ENCODE results near the gene CYP27B1.
A peak's percentile ranks its signal among the peaks of the same experiment; 100 is the strongest.

The CYP27B1 gene

DNA sequence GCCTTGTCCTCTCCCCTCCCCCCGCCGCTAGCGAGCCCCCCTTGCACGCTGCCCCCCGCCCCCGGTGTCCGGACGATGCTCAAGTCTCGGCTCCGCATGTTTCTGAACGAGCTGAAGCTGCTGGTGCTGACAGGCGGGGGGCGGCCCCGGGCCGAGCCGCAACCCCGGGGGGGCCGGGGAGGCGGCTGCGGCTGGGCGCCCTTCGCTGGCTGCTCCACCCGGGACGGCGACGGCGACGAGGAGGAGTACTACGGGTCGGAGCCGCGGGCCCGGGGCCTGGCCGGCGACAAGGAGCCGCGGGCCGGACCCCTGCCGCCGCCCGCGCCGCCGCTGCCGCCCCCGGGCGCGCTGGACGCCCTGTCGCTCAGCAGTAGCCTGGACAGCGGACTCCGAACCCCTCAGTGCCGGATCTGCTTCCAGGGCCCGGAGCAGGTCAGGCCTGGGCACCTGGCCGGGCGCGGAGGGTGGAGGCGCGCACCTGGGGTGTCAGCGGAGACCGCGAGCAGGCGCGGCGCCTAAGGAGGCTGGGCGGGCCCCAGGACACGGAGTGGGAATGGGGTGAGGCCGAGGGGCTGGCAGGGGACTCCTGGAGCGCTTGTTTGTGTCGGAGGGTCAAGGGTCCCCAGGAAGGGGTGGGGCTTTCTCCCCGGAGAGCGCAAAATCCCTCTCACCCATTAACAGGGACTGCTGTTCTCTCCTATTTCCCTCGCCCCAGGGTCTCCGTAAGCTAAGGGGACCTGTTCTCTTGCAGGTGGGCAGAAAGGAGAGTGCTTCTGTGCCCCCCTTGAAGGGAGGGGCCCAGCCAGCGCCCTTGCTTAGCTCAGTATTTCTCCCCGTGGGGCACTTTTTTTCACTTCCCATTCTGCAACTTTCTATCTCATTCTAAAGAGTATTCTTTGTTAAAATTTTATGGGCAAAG, 11.2 kb downstream of the CYP27B1 start:
- H3K4me3 ChIP-seq (ENCODE audit: low read length), result peak overlapping the region; percentile 67
- peaks cover 17% of the 10 kb centered on the region for H3K4me1 ChIP-seq (ENCODE audit: control insufficient read depth, insufficient read depth, low read length)
- H3K36me3 ChIP-seq (ENCODE audit: control insufficient read depth, insufficient read depth, low read length, severe bottlenecking), result peaks cover 2% of the 10 kb centered on the region
- DNase-seq (ENCODE audit: low read depth), result peak; percentile 53
- peaks cover 11% of the 10 kb centered on the region for H3K27me3 ChIP-seq (replicated peaks; ENCODE audit: control insufficient read depth, insufficient read depth, low read length)
- no peak overlapping the region for H3K9ac ChIP-seq (ENCODE audit: low read length)
- H3K9me3 ChIP-seq (ENCODE audit: control insufficient read depth, low read length), result no peaks in the 10 kb centered on the region

DNA sequence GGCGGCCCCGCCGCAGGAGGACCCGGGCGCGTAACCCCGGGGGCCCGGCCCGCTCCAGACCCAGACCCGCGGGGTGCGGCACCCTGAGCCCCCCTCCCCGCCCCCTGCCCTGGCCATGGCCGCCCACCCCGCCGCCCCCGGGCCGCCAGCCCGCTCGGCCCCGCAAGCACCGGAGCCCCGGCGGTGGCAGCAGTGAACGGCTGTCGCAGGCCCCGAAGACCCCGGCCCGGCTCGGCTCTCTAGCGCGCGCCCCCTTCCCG, 11.8 kb downstream of the CYP27B1 start:
- peaks cover 20% of the 10 kb centered on the region for H3K4me1 ChIP-seq (ENCODE audit: control insufficient read depth, insufficient read depth, low read length)
- H3K9ac ChIP-seq (ENCODE audit: low read length), result no peak overlapping the region
- H3K36me3 ChIP-seq (ENCODE audit: control insufficient read depth, insufficient read depth, low read length, severe bottlenecking), result peaks cover 8% of the 10 kb centered on the region
- no peak overlapping the region for H3K4me3 ChIP-seq (ENCODE audit: low read length)
- DNase-seq (ENCODE audit: low read depth), result no peak
- no peaks in the 10 kb centered on the region for H3K9me3 ChIP-seq (ENCODE audit: control insufficient read depth, low read length)
- peaks cover 11% of the 10 kb centered on the region for H3K27me3 ChIP-seq (replicated peaks; ENCODE audit: control insufficient read depth, insufficient read depth, low read length)

DNA sequence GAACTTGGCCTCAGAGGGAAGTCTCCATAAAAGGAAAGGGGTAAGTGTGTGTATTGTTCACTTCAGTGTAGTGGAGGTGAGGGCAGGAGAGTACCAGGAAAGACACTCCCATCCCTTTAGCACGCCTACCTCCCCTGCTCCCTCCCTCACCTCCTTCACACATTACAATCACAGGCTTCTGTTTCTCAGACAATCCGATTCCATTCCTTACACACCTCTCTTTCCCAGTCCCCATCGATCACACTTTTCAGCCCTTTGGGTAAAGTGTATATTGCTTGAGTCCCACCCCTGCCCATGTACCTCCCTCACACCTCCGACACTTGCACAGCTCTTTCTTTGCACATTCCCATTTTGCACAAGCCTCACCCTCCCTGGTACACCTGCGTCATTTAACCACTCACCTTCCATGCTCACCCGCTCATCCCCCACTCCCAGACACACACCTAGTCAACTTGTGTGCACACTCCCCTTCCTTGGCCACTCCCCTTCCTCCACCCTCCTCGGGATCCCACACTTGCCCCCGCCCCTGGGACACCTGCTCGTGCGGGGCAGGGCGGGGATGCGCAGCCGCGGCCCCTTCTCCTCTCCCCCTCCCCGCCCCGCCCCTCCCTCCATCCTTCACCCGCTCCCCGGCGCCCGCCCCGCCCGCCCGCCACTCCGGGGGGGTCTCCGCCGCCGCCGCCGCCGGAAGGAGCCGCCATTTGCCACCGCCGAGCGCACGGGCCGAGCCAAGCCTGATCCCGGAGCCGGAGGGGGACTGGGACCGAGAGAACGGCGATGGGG, 12.3 kb downstream of the CYP27B1 start, which contains the start of gene MARCHF9:
MARCHF9 (plus strand) TSS at position 693 of the 783 bp plus-strand sequence. CDS start 426 bp downstream, outside the sequence.
- Histone ChIP-seq H3K9ac (ENCODE audit: low read length) (no peak within 1 kb of the TSS), H3K4me1 (ENCODE audit: control insufficient read depth, insufficient read depth, low read length) (peaks cover 20% of the 10 kb centered on the region), H3K4me3 (ENCODE audit: low read length) (peak within 1 kb of the TSS; percentile 69), H3K27me3 (replicated peaks; ENCODE audit: control insufficient read depth, insufficient read depth, low read length) (peaks cover 11% of the 10 kb centered on the region), H3K36me3 (ENCODE audit: control insufficient read depth, insufficient read depth, low read length, severe bottlenecking) (peaks cover 10% of the 10 kb centered on the region), H3K9me3 (ENCODE audit: control insufficient read depth, low read length) (no peaks in the 10 kb centered on the region)
- DNase-seq (ENCODE audit: low read depth), result peak; percentile 47

DNA sequence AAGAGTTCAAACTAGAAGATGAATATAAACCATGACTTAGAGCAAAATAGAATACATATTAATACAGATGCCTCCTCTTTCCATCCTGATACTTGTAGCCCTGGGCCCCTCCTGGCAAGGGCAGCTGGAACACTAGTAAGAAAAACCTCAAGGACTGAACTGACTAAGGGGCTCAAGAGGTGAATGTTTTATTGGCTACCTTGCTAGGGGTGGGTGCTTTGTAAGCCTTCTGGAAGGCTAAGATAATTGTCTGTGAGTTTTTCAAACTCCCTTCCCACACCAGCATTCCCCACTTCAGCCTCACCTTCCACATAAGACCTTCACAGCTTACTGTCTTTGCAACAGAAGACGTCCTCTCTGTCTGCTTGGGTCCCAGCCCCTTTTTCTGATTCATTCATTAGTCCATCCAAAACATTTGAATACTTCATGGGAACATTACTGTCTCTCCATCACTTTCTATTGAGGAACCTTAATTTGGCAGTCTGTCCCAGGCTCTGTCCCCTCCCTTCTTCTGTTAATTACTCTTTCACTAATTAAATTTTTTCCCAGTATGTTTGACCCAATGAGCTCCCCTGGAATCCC, 13.0 kb downstream of the CYP27B1 start:
- DNase-seq (ENCODE audit: low read depth), result no peak
- Histone ChIP-seq H3K4me3 (ENCODE audit: low read length) (no peak overlapping the region), H3K27me3 (replicated peaks; ENCODE audit: control insufficient read depth, insufficient read depth, low read length) (peaks cover 11% of the 10 kb centered on the region)

DNA sequence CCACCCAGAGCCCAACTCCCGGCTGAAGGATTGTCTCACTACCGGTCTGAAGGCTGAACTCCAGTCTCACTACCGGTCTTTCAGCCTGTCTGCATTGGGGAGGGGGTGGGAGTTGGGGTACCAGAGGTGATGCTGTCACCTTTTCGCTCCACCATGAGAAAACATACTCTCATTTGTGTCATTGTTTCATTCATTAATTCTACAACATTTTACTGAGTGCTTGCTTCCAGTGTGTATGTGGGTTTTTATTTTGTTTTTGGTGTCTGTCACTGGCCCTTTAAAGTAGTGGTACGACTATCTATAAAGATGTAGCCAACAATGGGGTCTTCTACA, 14.2 kb downstream of the CYP27B1 start:
- peaks cover 29% of the 10 kb centered on the region for H3K36me3 ChIP-seq (ENCODE audit: control insufficient read depth, insufficient read depth, low read length, severe bottlenecking)
- H3K27me3 ChIP-seq (replicated peaks; ENCODE audit: control insufficient read depth, insufficient read depth, low read length), result peaks cover 11% of the 10 kb centered on the region
- H3K4me3 ChIP-seq (ENCODE audit: low read length), result peak overlapping the region; percentile 93

More for the DNA sequence above, 13.0 kb downstream of the CYP27B1 start:
- Histone ChIP-seq H3K9ac (ENCODE audit: low read length) (no peak overlapping the region), H3K9me3 (ENCODE audit: control insufficient read depth, low read length) (no peaks in the 10 kb centered on the region), H3K36me3 (ENCODE audit: control insufficient read depth, insufficient read depth, low read length, severe bottlenecking) (peaks cover 17% of the 10 kb centered on the region), H3K4me1 (ENCODE audit: control insufficient read depth, insufficient read depth, low read length) (peaks cover 20% of the 10 kb centered on the region)

DNA sequence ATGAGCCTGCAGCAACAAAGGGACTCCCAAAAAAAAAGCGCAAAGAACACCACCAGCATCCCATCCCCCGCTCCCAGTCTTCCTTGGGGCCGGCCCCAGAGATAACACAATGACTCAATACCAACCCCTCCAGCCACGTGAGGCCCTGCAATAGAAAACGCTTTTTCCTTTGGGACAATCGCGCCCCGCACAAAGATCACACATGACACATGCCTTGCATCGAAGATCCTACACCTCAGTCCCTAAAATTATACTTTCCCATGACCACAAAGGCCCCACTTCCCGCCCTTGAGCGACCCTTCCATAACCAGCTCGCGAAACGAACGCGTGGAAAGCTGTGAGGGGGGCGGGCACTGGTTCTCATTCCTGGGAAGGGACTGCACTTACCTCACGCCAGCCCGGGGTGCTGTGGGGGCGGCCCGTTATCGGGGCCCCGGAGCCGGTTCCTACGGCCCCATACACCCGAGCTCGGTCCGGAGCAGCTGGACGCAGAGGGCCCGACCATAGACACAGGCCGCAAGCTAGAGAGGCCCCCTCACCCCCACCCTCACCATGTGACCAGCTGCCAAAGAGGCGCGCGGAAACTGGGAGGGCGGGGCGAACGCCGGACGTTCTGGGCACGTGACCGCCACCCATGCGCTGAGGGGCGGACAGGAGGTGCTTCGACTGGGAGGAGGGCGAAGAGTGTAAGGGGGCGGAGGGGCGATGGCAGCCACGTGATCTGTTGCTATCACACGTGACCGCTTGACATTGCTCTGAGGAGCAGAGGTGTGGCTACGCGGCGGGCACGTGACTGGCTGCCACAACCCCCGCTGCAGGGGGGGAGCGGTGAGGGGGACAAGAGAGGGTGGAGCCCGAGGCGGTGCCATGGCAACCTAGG, 14.8 kb downstream of the CYP27B1 start, which contains the start of gene CDK4:
CDK4 (minus strand) TSS at position 523 of the 880 bp plus-strand sequence. CDS start 593 bp downstream, outside the sequence.
- Histone ChIP-seq H3K9me3 (ENCODE audit: control insufficient read depth, low read length) (no peaks in the 10 kb centered on the region), H3K36me3 (ENCODE audit: control insufficient read depth, insufficient read depth, low read length, severe bottlenecking) (peaks cover 35% of the 10 kb centered on the region), H3K4me1 (ENCODE audit: control insufficient read depth, insufficient read depth, low read length) (peaks cover 20% of the 10 kb centered on the region), H3K27me3 (replicated peaks; ENCODE audit: control insufficient read depth, insufficient read depth, low read length) (peaks cover 11% of the 10 kb centered on the region), H3K4me3 (ENCODE audit: low read length) (peak within 1 kb of the TSS; percentile 93), H3K9ac (ENCODE audit: low read length) (peak within 1 kb of the TSS; percentile 92)
- peak; percentile 99 for DNase-seq (ENCODE audit: low read depth)

More for the DNA sequence above, 14.2 kb downstream of the CYP27B1 start:
- H3K4me1 ChIP-seq (ENCODE audit: control insufficient read depth, insufficient read depth, low read length), result peaks cover 20% of the 10 kb centered on the region
- H3K9ac ChIP-seq (ENCODE audit: low read length), result peak overlapping the region; percentile 61
- no peaks in the 10 kb centered on the region for H3K9me3 ChIP-seq (ENCODE audit: control insufficient read depth, low read length)
- no peak for DNase-seq (ENCODE audit: low read depth)

DNA sequence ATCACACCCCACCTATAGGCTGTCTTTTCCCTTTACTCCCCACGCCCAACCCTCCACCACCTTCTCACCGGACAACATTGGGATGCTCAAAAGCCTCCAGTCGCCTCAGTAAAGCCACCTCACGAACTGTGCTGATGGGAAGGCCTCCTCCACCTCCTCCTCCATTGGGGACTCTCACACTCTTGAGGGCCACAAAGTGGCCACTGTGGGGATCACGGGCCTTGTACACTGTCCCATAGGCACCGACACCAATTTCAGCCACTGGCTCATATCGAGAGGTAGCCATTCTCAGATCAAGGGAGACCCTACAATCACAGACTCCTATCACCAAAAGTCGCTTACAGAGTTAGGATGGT, 15.5 kb downstream of the CYP27B1 start:
- Histone ChIP-seq H3K4me3 (ENCODE audit: low read length) (peak overlapping the region; percentile 93), H3K9ac (ENCODE audit: low read length) (peak overlapping the region; percentile 92), H3K4me1 (ENCODE audit: control insufficient read depth, insufficient read depth, low read length) (peaks cover 22% of the 10 kb centered on the region), H3K9me3 (ENCODE audit: control insufficient read depth, low read length) (no peaks in the 10 kb centered on the region), H3K36me3 (ENCODE audit: control insufficient read depth, insufficient read depth, low read length, severe bottlenecking) (peaks cover 41% of the 10 kb centered on the region), H3K27me3 (replicated peaks; ENCODE audit: control insufficient read depth, insufficient read depth, low read length) (peaks cover 5% of the 10 kb centered on the region)
- DNase-seq (ENCODE audit: low read depth), result no peak

DNA sequence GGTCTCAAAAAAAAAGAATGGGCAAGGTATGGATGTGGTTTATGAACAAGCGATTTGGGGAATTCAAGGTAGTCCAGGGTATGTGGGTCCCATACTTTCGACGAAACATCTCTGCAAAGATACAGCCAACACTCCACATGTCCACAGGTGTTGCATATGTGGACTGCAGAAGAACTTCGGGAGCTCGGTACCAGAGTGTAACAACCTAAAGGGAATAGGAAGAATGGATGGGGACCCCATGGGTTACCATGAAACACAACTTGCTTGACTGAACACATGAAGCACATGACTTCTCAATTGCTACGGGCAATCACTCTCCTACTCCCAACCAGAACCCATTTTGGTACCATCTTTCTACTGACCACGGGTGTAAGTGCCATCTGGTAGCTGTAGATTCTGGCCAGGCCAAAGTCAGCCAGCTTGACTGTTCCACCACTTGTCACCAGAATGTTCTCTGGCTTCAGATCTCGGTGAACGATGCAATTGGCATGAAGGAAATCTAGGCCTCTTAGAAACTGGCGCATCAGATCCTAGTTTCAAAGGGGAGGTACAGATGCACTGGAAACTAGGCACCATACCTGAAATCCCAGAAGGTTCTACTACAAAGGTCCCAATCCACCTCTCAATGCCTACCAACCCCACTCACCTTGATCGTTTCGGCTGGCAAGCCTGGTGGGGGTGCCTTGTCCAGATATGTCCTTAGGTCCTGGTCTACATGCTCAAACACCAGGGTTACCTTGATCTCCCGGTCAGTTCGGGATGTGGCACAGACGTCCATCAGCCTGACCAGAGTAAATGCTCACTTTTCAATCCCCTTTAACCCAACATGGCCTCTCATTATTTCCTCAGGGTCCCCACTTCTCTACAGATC, 16.1 kb downstream of the CYP27B1 start:
- peak overlapping the region; percentile 92 for H3K9ac ChIP-seq (ENCODE audit: low read length)
- peaks cover 25% of the 10 kb centered on the region for H3K4me1 ChIP-seq (ENCODE audit: control insufficient read depth, insufficient read depth, low read length)
- H3K36me3 ChIP-seq (ENCODE audit: control insufficient read depth, insufficient read depth, low read length, severe bottlenecking), result peaks cover 45% of the 10 kb centered on the region
- no peak for DNase-seq (ENCODE audit: low read depth)
- peak overlapping the region; percentile 93 for H3K4me3 ChIP-seq (ENCODE audit: low read length)
- peaks cover 4% of the 10 kb centered on the region for H3K27me3 ChIP-seq (replicated peaks; ENCODE audit: control insufficient read depth, insufficient read depth, low read length)
- H3K9me3 ChIP-seq (ENCODE audit: control insufficient read depth, low read length), result no peaks in the 10 kb centered on the region

DNA sequence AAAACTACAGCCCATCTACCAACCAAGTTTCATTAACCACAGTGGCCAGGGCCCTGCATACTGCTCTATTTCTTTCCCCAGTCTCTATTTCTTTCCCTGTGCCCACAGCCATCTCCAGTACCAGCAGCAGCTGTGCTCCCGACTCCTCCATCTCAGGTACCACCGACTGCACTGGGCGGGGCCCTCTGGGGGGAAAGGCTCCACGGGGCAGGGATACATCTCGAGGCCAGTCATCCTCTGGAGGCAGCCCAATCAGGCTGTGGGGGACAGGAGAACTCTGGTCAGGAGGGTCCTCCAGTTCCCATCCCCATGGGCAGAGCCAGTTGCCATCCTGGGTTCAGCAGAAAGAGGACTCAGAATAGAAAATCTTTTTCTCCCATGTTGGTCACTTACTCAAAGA, 17.8 kb downstream of the CYP27B1 start:
- H3K9me3 ChIP-seq (ENCODE audit: control insufficient read depth, low read length), result no peaks in the 10 kb centered on the region

DNA sequence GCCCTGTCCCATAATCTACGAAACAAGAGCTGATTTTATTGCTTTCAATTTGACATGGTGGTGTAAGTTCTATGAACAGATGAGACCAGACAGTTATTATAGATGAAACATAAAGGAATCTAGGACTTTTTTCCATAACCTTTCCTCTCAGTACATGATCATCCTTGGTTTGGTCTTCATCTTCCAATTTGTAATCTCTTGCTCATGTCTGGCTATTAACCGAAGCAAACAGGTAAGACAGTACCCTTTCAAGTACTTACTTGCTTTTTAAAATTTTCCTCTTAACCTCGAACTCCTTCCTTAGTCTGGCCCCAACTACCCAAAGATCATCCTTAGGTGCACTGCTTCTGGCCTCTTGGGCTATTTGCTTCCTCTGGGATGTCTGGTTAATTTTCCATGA, 20.9 kb downstream of the CYP27B1 start:
- Histone ChIP-seq H3K4me1 (ENCODE audit: control insufficient read depth, insufficient read depth, low read length) (peaks cover 24% of the 10 kb centered on the region), H3K36me3 (ENCODE audit: control insufficient read depth, insufficient read depth, low read length, severe bottlenecking) (peaks cover 45% of the 10 kb centered on the region), H3K9ac (ENCODE audit: low read length) (peak overlapping the region; percentile 98), H3K27me3 (replicated peaks; ENCODE audit: control insufficient read depth, insufficient read depth, low read length) (peaks cover 6% of the 10 kb centered on the region), H3K9me3 (ENCODE audit: control insufficient read depth, low read length) (no peaks in the 10 kb centered on the region), H3K4me3 (ENCODE audit: low read length) (peak overlapping the region; percentile 98)
- DNase-seq (ENCODE audit: low read depth), result no peak

More for the DNA sequence above, 17.8 kb downstream of the CYP27B1 start:
- Histone ChIP-seq H3K9ac (ENCODE audit: low read length) (no peak overlapping the region), H3K27me3 (replicated peaks; ENCODE audit: control insufficient read depth, insufficient read depth, low read length) (no peaks in the 10 kb centered on the region), H3K36me3 (ENCODE audit: control insufficient read depth, insufficient read depth, low read length, severe bottlenecking) (peaks cover 45% of the 10 kb centered on the region), H3K4me3 (ENCODE audit: low read length) (no peak overlapping the region), H3K4me1 (ENCODE audit: control insufficient read depth, insufficient read depth, low read length) (peaks cover 29% of the 10 kb centered on the region)
- DNase-seq (ENCODE audit: low read depth), result no peak

All from adipocyte (in vitro differentiated cells).